ENCODE measurements around the gene OR10V1.

The OR10V1 gene

GRCh38 chr11:59713745-59714144, at the start of gene OR10V1:
Gene OR10V1 (minus strand): TSS chr11:59713845. CDS start chr11:59713845, 0 bp downstream.
- no peak for DNase-seq (ENCODE audit: low spot score)

GRCh38 chr11:59761993-59762392, 48.3 kb upstream of the OR10V1 start:
- no peak for DNase-seq (ENCODE audit: low spot score)

- DNase-seq (ENCODE audit: low spot score), result no peak
Observed at GRCh38 chr11:59760771-59761170, 47.1 kb upstream of the OR10V1 start.

GRCh38 chr11:59759900-59760299, 46.3 kb upstream of the OR10V1 start:
- no peak for DNase-seq (ENCODE audit: low spot score)

- DNase-seq (ENCODE audit: low spot score), result no peak
Observed at GRCh38 chr11:59758401-59759037, 44.9 kb upstream of the OR10V1 start.

GRCh38 chr11:59756845-59757244, 43.2 kb upstream of the OR10V1 start:
- peak; percentile 30 for DNase-seq (ENCODE audit: low spot score)

- no peak for DNase-seq (ENCODE audit: low spot score)
Observed at GRCh38 chr11:59756558-59756840, 42.9 kb upstream of the OR10V1 start.

GRCh38 chr11:59755701-59756557, 42.3 kb upstream of the OR10V1 start:
- peak; percentile 80 for DNase-seq (ENCODE audit: low spot score)

- DNase-seq (ENCODE audit: low spot score), result peak; percentile 75
Observed at GRCh38 chr11:59754859-59755700, 41.4 kb upstream of the OR10V1 start, which contains the start of gene STX3. Gene STX3 (plus strand): TSS chr11:59755376. CDS start chr11:59755606, 230 bp downstream.

- no peak for DNase-seq (ENCODE audit: low spot score)
Observed at GRCh38 chr11:59754494-59754858, 40.8 kb upstream of the OR10V1 start.

- DNase-seq (ENCODE audit: low spot score), result peak; percentile 86
Observed at GRCh38 chr11:59753650-59754493, 40.2 kb upstream of the OR10V1 start.

- DNase-seq (ENCODE audit: low spot score), result no peak
Observed at GRCh38 chr11:59746111-59746510, 32.5 kb upstream of the OR10V1 start.

- no peak for DNase-seq (ENCODE audit: low spot score)
Observed at GRCh38 chr11:59730896-59731565, 17.4 kb upstream of the OR10V1 start.

- DNase-seq (ENCODE audit: low spot score), result no peak
Observed at GRCh38 chr11:59729834-59730233, 16.2 kb upstream of the OR10V1 start.

- DNase-seq (ENCODE audit: low spot score), result no peak
Observed at GRCh38 chr11:59728913-59729312, 15.3 kb upstream of the OR10V1 start.

- no peak for DNase-seq (ENCODE audit: low spot score)
Observed at GRCh38 chr11:59728154-59728553, 14.5 kb upstream of the OR10V1 start.

- DNase-seq (ENCODE audit: low spot score), result no peak
Observed at GRCh38 chr11:59727426-59727825, 13.8 kb upstream of the OR10V1 start.

- DNase-seq (ENCODE audit: low spot score), result no peak
Observed at GRCh38 chr11:59724066-59724465, 10.4 kb upstream of the OR10V1 start.

- DNase-seq (ENCODE audit: low spot score), result no peak
Observed at GRCh38 chr11:59719556-59719955, 5.9 kb upstream of the OR10V1 start.

GRCh38 chr11:59716051-59716450, 2.4 kb upstream of the OR10V1 start:
- no peak for DNase-seq (ENCODE audit: low spot score)

- no peak for DNase-seq (ENCODE audit: low spot score)
Observed at GRCh38 chr11:59710136-59710847, 3.4 kb downstream of the OR10V1 start.

All from COLO829 (cell line).